Urothelium cell line (cell line): ENCODE measurements around the gene RPRD1A.
A peak's percentile ranks its signal among the peaks of the same experiment; 100 is the strongest.
"Not testable (repeated sequence)": the region's sequence is repeated elsewhere in the genome, so short reads cannot be mapped to it uniquely, and the experiment has no call there.

ENCODE experiments used
- DNase-seq: peaks from one replicate; pipeline ENCODE4 v3.0.0; 2011; ENCODE audit warnings: low spot score, mixed read lengths
- FAIRE-seq: peaks from 2 replicates; lab custom pipeline; 2011; peaks lifted over from hg19 to GRCh38; lab: Jason Lieb, UNC

RPRD1A gene

GRCh38 chr18:36067055-36067957, at the start of gene RPRD1A:
RPRD1A (minus strand) TSS chr18:36067559; CDS start chr18:36067404, 155 bp downstream.
- FAIRE-seq (peak; percentile 9), DNase-seq (peak; percentile 93)

- not testable (repeated sequence) for FAIRE-seq, DNase-seq
Measured at GRCh38 chr18:36116771-36117170, 49.4 kb upstream of the RPRD1A start.

GRCh38 chr18:36114738-36115137, 47.4 kb upstream of the RPRD1A start:
- DNase-seq (no peak), FAIRE-seq (no peak)

- DNase-seq, result no peak
- FAIRE-seq, result no peak
Measured at GRCh38 chr18:36114251-36114650, 46.9 kb upstream of the RPRD1A start.

GRCh38 chr18:36112302-36112701, 44.9 kb upstream of the RPRD1A start:
- FAIRE-seq (no peak), DNase-seq (no peak)

- no peak for FAIRE-seq
- no peak for DNase-seq
Measured at GRCh38 chr18:36109737-36110136, 42.4 kb upstream of the RPRD1A start.

- no peak for FAIRE-seq
Measured at GRCh38 chr18:36108601-36109000, 41.2 kb upstream of the RPRD1A start.

GRCh38 chr18:36108196-36108595, 40.8 kb upstream of the RPRD1A start:
- no peak for FAIRE-seq
- DNase-seq, result no peak

More at GRCh38 chr18:36108601-36109000, 41.2 kb upstream of the RPRD1A start:
- no peak for DNase-seq

GRCh38 chr18:36107477-36107876, 40.1 kb upstream of the RPRD1A start:
- FAIRE-seq (no peak), DNase-seq (no peak)

GRCh38 chr18:36104749-36105148, 37.4 kb upstream of the RPRD1A start:
- FAIRE-seq (no peak), DNase-seq (no peak)

GRCh38 chr18:36101943-36102342, 34.6 kb upstream of the RPRD1A start:
- DNase-seq (no peak), FAIRE-seq (no peak)

- no peak for DNase-seq
- FAIRE-seq, result no peak
Measured at GRCh38 chr18:36099311-36099710, 32.0 kb upstream of the RPRD1A start.

GRCh38 chr18:36096955-36097354, 29.6 kb upstream of the RPRD1A start:
- FAIRE-seq (no peak), DNase-seq (no peak)

GRCh38 chr18:36095936-36096519, 28.7 kb upstream of the RPRD1A start:
- DNase-seq, result peak; percentile 11
- no peak for FAIRE-seq

GRCh38 chr18:36094431-36094830, 27.1 kb upstream of the RPRD1A start:
- DNase-seq (no peak), FAIRE-seq (no peak)

GRCh38 chr18:36092116-36092515, 24.8 kb upstream of the RPRD1A start:
- not testable (repeated sequence) for DNase-seq, FAIRE-seq

GRCh38 chr18:36089001-36089400, 21.6 kb upstream of the RPRD1A start:
- DNase-seq (no peak), FAIRE-seq (no peak)

GRCh38 chr18:36088256-36088655, 20.9 kb upstream of the RPRD1A start:
- DNase-seq (no peak), FAIRE-seq (no peak)

- DNase-seq (no peak), FAIRE-seq (no peak)
Measured at GRCh38 chr18:36086186-36086585, 18.8 kb upstream of the RPRD1A start.

GRCh38 chr18:36085195-36085594, 17.8 kb upstream of the RPRD1A start:
- FAIRE-seq, result no peak
- no peak for DNase-seq

- FAIRE-seq (no peak), DNase-seq (no peak)
Measured at GRCh38 chr18:36083729-36084128, 16.4 kb upstream of the RPRD1A start.

- not testable (repeated sequence) for FAIRE-seq, DNase-seq
Measured at GRCh38 chr18:36081118-36081517, 13.8 kb upstream of the RPRD1A start.
